GM18502 (cell line): ENCODE measurements around the gene IL12RB2.
"Not testable (repeated sequence)": the region's sequence is repeated elsewhere in the genome, so short reads cannot be mapped to it uniquely, and the experiment has no call there.

ENCODE experiments used
- ATAC-seq: cut with Tn5 transposase; IDR thresholded peaks from one replicate; pipeline ENCODE4 v1.9.1; 2021; ENCODE audit warnings: mild to moderate bottlenecking; ENCODE audit not compliant: unreplicated experiment, poor library complexity

IL12RB2 gene

GRCh38 chr1:67390041-67390887 lies 82.6 kb downstream of the IL12RB2 start:
- no peak for ATAC-seq

GRCh38 chr1:67393240-67393639 lies 85.6 kb downstream of the IL12RB2 start:
- no peak for ATAC-seq

- no peak for ATAC-seq
Measured at GRCh38 chr1:67393737-67394136, 86.1 kb downstream of the IL12RB2 start.

GRCh38 chr1:67394548-67394947 lies 86.9 kb downstream of the IL12RB2 start:
- ATAC-seq: no peak

GRCh38 chr1:67399199-67399993 lies 91.7 kb downstream of the IL12RB2 start:
- ATAC-seq: no peak

- not testable (repeated sequence) for ATAC-seq
Measured at GRCh38 chr1:67400029-67400786, 92.5 kb downstream of the IL12RB2 start.

- ATAC-seq: no peak
Measured at GRCh38 chr1:67401443-67401842, 93.8 kb downstream of the IL12RB2 start.

- no peak for ATAC-seq
Measured at GRCh38 chr1:67404212-67404620, 96.5 kb downstream of the IL12RB2 start.

- no peak for ATAC-seq
Measured at GRCh38 chr1:67405473-67406245, 98.0 kb downstream of the IL12RB2 start.

- ATAC-seq: no peak
Measured at GRCh38 chr1:67407498-67407897, 99.8 kb downstream of the IL12RB2 start.

- no peak for ATAC-seq
Measured at GRCh38 chr1:67408148-67408547, 100.5 kb downstream of the IL12RB2 start.

GRCh38 chr1:67413101-67413500 lies 105.4 kb downstream of the IL12RB2 start:
- not testable (repeated sequence) for ATAC-seq

- no peak for ATAC-seq
Measured at GRCh38 chr1:67414574-67414973, 106.9 kb downstream of the IL12RB2 start.

GRCh38 chr1:67415041-67415440 lies 107.4 kb downstream of the IL12RB2 start:
- ATAC-seq: no peak

- ATAC-seq: not testable (repeated sequence)
Measured at GRCh38 chr1:67417733-67418132, 110.1 kb downstream of the IL12RB2 start.

GRCh38 chr1:67418839-67419586 lies 111.3 kb downstream of the IL12RB2 start:
- ATAC-seq: no peak

GRCh38 chr1:67420835-67421492 lies 113.3 kb downstream of the IL12RB2 start:
- ATAC-seq: no peak

GRCh38 chr1:67427465-67427864 lies 119.8 kb downstream of the IL12RB2 start:
- no peak for ATAC-seq

GRCh38 chr1:67427947-67428346 lies 120.3 kb downstream of the IL12RB2 start:
- ATAC-seq: no peak
